Osteocyte (in vitro differentiated cells): ENCODE results near the gene SH3GL2. TPM values are rescaled to one million over a fixed set of nuclear protein-coding genes. Genes with fewer than 3 reads are reported as not detected.

Experiments
- DNase-seq: peaks from one replicate; pipeline ENCODE4 v3.0.0; 2021; ENCODE audit warnings: mixed read lengths; ENCODE audit not compliant: unreplicated experiment; ENCODE audit errors: extremely low spot score
- H3K27ac Mint-ChIP-seq: one replicate; pipeline ENCODE4 v1.8.0; 2021; ENCODE audit warnings: mild to moderate bottlenecking, mixed read lengths; ENCODE audit not compliant: unreplicated experiment
- H3K27me3 Mint-ChIP-seq: one replicate; pipeline ENCODE4 v1.8.0; 2021; ENCODE audit warnings: mixed read lengths; ENCODE audit not compliant: unreplicated experiment
- H3K36me3 Mint-ChIP-seq: one replicate; pipeline ENCODE4 v1.8.0; 2021; ENCODE audit warnings: mixed read lengths; ENCODE audit not compliant: unreplicated experiment
- H3K4me1 Mint-ChIP-seq: one replicate; pipeline ENCODE4 v1.8.0; 2021; ENCODE audit warnings: mixed read lengths; ENCODE audit not compliant: unreplicated experiment
- H3K4me3 Mint-ChIP-seq: one replicate; pipeline ENCODE4 v1.8.0; 2021; ENCODE audit warnings: mild to moderate bottlenecking, moderate library complexity, mixed read lengths; ENCODE audit not compliant: unreplicated experiment
- H3K9me3 Mint-ChIP-seq: one replicate; pipeline ENCODE4 v1.8.0; 2021; ENCODE audit warnings: mixed read lengths; ENCODE audit not compliant: unreplicated experiment
- total RNA-seq: library from RNA; stranded (reverse); gene quantifications from 2 replicates; pipeline ENCODE4 v1.2.1, GENCODE V29; 2021
- TF ChIP-seq, protein P1 (sequence below): fragments of 200-600 bp; sonication (generic); IDR thresholded peaks from 2 replicates; pipeline ENCODE4 v1.5.0; 2021; ENCODE audit warnings: antibody characterized with exemption, mild to moderate bottlenecking, moderate library complexity

Gene SH3GL2
- total RNA-seq, 1 donor from 2014 or later = 0.16 TPM

DNA sequence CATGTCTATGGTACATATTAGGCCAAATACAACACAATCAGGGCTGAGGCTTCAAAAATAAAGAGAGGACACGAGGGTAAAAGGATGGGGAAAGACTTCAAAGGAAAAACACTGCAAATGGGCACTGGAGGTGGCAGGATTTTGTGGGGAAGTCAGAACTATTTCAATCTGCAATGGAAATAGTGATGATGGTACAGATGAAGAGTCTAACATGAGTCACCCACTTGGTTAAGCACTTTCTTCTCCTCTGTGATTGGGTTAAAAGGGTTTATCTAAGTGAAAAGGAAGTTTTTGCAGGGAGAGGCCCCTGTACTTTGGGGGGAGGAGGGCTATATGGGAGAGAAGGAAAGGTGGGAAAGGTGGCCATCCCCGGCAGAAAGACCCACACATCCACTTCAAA, 4.5 kb upstream of the SH3GL2 start:
- Mint-ChIP-seq H3K9me3 (no peaks in the 10 kb centered on the region), H3K36me3 (no peaks in the 10 kb centered on the region), H3K4me3 (no peak overlapping the region), H3K27me3 (peaks cover 61% of the 10 kb centered on the region), H3K27ac (no peak overlapping the region), H3K4me1 (peaks cover 4% of the 10 kb centered on the region)
- no peak for DNase-seq
- TF ChIP-seq, protein P1, sequence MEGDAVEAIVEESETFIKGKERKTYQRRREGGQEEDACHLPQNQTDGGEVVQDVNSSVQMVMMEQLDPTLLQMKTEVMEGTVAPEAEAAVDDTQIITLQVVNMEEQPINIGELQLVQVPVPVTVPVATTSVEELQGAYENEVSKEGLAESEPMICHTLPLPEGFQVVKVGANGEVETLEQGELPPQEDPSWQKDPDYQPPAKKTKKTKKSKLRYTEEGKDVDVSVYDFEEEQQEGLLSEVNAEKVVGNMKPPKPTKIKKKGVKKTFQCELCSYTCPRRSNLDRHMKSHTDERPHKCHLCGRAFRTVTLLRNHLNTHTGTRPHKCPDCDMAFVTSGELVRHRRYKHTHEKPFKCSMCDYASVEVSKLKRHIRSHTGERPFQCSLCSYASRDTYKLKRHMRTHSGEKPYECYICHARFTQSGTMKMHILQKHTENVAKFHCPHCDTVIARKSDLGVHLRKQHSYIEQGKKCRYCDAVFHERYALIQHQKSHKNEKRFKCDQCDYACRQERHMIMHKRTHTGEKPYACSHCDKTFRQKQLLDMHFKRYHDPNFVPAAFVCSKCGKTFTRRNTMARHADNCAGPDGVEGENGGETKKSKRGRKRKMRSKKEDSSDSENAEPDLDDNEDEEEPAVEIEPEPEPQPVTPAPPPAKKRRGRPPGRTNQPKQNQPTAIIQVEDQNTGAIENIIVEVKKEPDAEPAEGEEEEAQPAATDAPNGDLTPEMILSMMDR = no peak

GRCh38 chr9:17578577-17578910, 322 bp upstream of the SH3GL2 start:
- H3K9me3 Mint-ChIP-seq = no peaks in the 10 kb centered on the region

DNA sequence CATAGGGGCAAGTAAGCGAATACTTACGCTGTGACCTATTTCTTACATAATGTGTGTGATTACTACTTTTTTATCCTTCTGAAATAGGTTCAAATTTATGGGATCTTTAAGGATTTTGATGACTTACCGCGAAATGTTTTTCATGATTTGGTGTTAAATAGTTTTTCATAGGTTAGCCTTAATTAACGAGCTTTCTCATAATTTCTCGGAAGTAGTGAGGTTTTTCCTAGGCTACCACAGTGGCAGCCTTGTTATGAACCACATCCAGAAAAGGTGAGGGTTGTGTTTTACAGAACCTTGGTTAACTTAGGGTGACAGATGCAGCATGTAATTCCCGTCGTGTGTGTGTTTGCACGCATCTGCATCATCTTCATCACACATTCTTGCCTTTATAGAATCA, 1.3 kb downstream of the SH3GL2 start:
- no peak overlapping the region for H3K27ac Mint-ChIP-seq
- no peak for DNase-seq
- peaks cover 66% of the 10 kb centered on the region for H3K27me3 Mint-ChIP-seq
- H3K36me3 Mint-ChIP-seq = no peaks in the 10 kb centered on the region
- TF ChIP-seq, protein P1 = no peak
- H3K4me3 Mint-ChIP-seq = no peak overlapping the region
- H3K4me1 Mint-ChIP-seq = peaks cover 8% of the 10 kb centered on the region
- H3K9me3 Mint-ChIP-seq = no peaks in the 10 kb centered on the region

More at GRCh38 chr9:17578577-17578910, 322 bp upstream of the SH3GL2 start:
- Mint-ChIP-seq H3K4me1 (peaks cover 8% of the 10 kb centered on the region), H3K36me3 (no peaks in the 10 kb centered on the region), H3K27me3 (peaks cover 73% of the 10 kb centered on the region), H3K4me3 (peak overlapping the region; percentile 60), H3K27ac (no peak overlapping the region)
- TF ChIP-seq, protein P1 = no peak
- no peak for DNase-seq

DNA sequence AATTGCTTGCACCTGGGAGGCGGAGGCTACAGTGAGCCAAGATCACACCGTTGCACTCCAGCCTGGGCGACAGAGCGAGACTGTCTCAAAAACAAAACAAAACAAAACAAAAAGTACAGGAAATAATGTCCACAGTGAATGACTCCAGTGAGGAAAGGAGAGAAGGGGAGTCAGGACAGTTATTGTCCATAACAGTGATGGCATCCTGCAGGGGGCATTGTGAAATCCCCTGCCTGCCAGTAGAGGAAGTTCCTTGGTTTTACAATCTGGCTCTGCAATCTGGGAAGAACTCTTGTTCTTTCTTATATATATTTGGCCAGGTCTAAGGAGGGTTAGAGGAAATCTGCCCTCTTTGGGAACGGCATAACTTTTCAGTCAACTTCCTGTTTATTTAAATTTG, 8.2 kb downstream of the SH3GL2 start:
- H3K4me3 Mint-ChIP-seq = no peak overlapping the region
- no peaks in the 10 kb centered on the region for H3K9me3 Mint-ChIP-seq

GRCh38 chr9:17588395-17588794, 9.5 kb downstream of the SH3GL2 start:
- H3K4me3 Mint-ChIP-seq = no peak overlapping the region
- peak; percentile 3 for DNase-seq
- H3K4me1 Mint-ChIP-seq = no peaks in the 10 kb centered on the region
- H3K36me3 Mint-ChIP-seq = no peaks in the 10 kb centered on the region
- H3K27ac Mint-ChIP-seq = no peak overlapping the region
- TF ChIP-seq, protein P1 = no peak
- peaks cover 42% of the 10 kb centered on the region for H3K27me3 Mint-ChIP-seq
- H3K9me3 Mint-ChIP-seq = no peaks in the 10 kb centered on the region

More for the DNA sequence above, 8.2 kb downstream of the SH3GL2 start:
- TF ChIP-seq, protein P1 = no peak
- DNase-seq = peak; percentile 13
- Mint-ChIP-seq H3K36me3 (no peaks in the 10 kb centered on the region), H3K4me1 (no peaks in the 10 kb centered on the region), H3K27me3 (peaks cover 37% of the 10 kb centered on the region), H3K27ac (no peak overlapping the region)
